Naive thymus-derived CD8-positive, alpha-beta T cell (primary cell): ENCODE measurements around the gene SYNE2. TPM values are rescaled to one million over a fixed set of nuclear protein-coding genes. Genes with fewer than 3 reads are reported as not detected.

ENCODE experiments used
- ATAC-seq, 2 donors: fragments of 150-1000 bp; cut with Tn5 transposase in 1 of 2; sonication (Bioruptor Pico), chemical (Tn5 transposase) in 1 of 2; 1 replicate in 1 of 2; 2 replicates in 1 of 2; pipeline ENCODE4 v1.10.0; 2021; ENCODE audit warnings: mild to moderate bottlenecking in 2 of 2, moderate library complexity in 2 of 2
- POLR2A ChIA-PET: fragments of 350-600 bp; sonication (Branson Sonifier 250); formaldehyde crosslinking; loops from one replicate; lab custom pipeline; 2021; ENCODE audit warnings: antibody characterized with exemption; lab: Charles Lee
- DNase-seq, 10 donors: peaks; one replicate each; pipeline versions ENCODE4 v3.0.0 to v3.0.0-alpha.2; 2020 to 2022
- H3K27ac Mint-ChIP-seq, 10 donors: one replicate each; pipeline ENCODE4 v1.8.0; 2020 to 2022; ENCODE audit warnings: mild to moderate bottlenecking in 10 of 10, mixed read lengths in 10 of 10, moderate library complexity in 4 of 10, inconsistent platforms in 1 of 10
- H3K27me3 Mint-ChIP-seq, 5 donors: one replicate each; pipeline ENCODE4 v1.8.0; 2021 to 2022; ENCODE audit warnings: mixed read lengths in 5 of 5
- H3K36me3 Mint-ChIP-seq, 3 donors: one replicate each; pipeline ENCODE4 v1.8.0; 2020 to 2022; ENCODE audit warnings: mixed read lengths in 3 of 3, mild to moderate bottlenecking in 2 of 3, inconsistent platforms in 1 of 3
- H3K4me1 Mint-ChIP-seq, 4 donors: one replicate each; pipeline ENCODE4 v1.8.0; 2021 to 2022; ENCODE audit warnings: mixed read lengths in 4 of 4
- H3K4me3 Mint-ChIP-seq, 10 donors: one replicate each; pipeline ENCODE4 v1.8.0; 2020 to 2022; ENCODE audit warnings: mild to moderate bottlenecking in 10 of 10, mixed read lengths in 10 of 10, moderate library complexity in 6 of 10, inconsistent platforms in 1 of 10
- H3K9me3 Mint-ChIP-seq, 9 donors: one replicate each; pipeline ENCODE4 v1.8.0; 2020 to 2022; ENCODE audit warnings: mixed read lengths in 9 of 9, mild to moderate bottlenecking in 3 of 9, inconsistent platforms in 1 of 9, moderate library complexity in 1 of 9
- polyA plus RNA-seq, 3 donors: library from polyadenylated mRNA; unstranded; fragments of 300-500 nt; fragmentation: Illumina TruSeq; gene quantifications; one replicate each; pipeline ENCODE4 v1.2.3, GENCODE V29; 2021
- total RNA-seq, 8 experiments: library from RNA in 2 of 8; stranded (reverse) in 2 of 8; gene quantifications; one replicate each; pipeline ENCODE4 v1.2.3 and lab custom pipeline; 2021 to 2026

Gene SYNE2
- total and polyA plus RNA-seq, 5 experiments from 2014 or later = 15.7 to 116 (median 25.9) TPM

DNA sequence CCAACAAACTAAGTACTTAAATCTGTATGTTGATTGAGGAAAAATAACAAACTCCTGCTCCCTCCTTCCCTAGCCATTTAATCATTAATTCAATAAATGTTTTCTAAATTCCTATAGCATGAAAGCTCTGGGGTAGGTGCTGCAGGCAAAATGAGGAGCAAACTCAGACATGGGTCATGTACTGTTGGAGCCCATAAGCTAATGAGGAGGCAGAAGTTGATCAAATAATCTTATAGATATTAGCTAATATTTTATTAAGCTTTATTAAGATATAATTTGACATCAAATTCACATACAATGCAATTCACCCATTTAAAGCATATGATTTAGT is 70.6 kb downstream of the SYNE2 start:
- H3K27ac Mint-ChIP-seq = peak overlapping the region in 4 of 10 donors; percentile 39 to 72 (median 60)
- no peak overlapping the region for H3K4me3 Mint-ChIP-seq
- POLR2A ChIA-PET = no interaction called here
- H3K4me1 Mint-ChIP-seq = peaks cover 0 to 12% (median 7%) of the 10 kb centered on the region in 4 donors
- H3K27me3 Mint-ChIP-seq = no peaks in the 10 kb centered on the region
- ATAC-seq (no peak), DNase-seq (no peak)
- peaks cover 0 to 5% (median 0%) of the 10 kb centered on the region in 9 donors for H3K9me3 Mint-ChIP-seq
- peaks cover 14 to 22% (median 17%) of the 10 kb centered on the region in 3 donors for H3K36me3 Mint-ChIP-seq

DNA sequence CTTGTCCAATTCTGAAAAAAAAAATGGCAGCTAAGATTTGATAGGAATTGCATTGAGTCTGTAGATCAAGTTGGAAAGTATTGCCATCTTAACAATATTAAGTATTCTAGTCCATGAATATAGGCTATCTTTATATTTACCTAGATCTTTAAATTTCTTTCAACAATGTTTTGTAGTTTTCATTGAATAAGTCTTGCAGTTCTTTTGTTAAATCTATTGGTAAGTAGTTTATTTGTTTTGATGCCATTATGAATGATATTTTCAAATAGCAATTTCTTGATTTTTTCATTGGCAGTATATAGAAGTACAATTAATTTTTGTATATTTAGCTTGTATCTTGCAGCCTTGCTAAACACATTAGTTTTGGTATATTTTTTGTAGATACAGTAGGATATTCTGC is 71.6 kb downstream of the SYNE2 start:
- Mint-ChIP-seq H3K36me3 (peaks cover 14 to 24% (median 15%) of the 10 kb centered on the region in 3 donors), H3K27me3 (no peaks in the 10 kb centered on the region), H3K27ac (no peak overlapping the region), H3K4me1 (peaks cover 0 to 12% (median 7%) of the 10 kb centered on the region in 4 donors), H3K9me3 (peaks cover 0 to 5% (median 0%) of the 10 kb centered on the region in 9 donors), H3K4me3 (no peak overlapping the region)
- POLR2A ChIA-PET = no interaction called here
- no peak for DNase-seq
- ATAC-seq = no peak

DNA sequence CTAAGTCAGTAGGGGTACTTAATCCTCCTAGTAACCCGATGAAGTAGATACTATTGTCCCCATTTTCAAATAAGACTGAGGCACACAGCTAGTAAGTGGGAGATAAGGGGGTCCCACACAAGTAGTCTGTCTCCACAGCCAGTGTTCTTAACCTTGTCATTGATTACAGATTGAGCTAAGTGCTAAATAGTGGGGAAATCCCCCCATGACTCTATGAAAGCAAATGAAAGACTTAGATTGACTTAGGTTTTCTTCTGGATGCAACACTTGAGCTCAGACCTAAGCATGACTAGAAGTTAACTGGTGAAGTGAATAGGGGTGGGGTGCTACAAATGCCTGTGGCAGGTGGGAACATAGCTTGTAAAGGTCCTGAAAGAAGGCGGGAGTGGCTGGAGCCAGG is 73.8 kb downstream of the SYNE2 start:
- ATAC-seq (no peak), DNase-seq (no peak)
- Mint-ChIP-seq H3K27ac (peak overlapping the region in 1 of 10 donors; percentile 3), H3K27me3 (no peaks in the 10 kb centered on the region), H3K4me3 (no peak overlapping the region), H3K4me1 (peaks cover 0 to 14% (median 7%) of the 10 kb centered on the region in 4 donors), H3K36me3 (peaks cover 14 to 35% (median 20%) of the 10 kb centered on the region in 3 donors), H3K9me3 (peaks cover 0 to 5% (median 0%) of the 10 kb centered on the region in 9 donors)
- POLR2A ChIA-PET = interaction anchor here (0.5 kb wide), 1 partner anchor 9 kb away, joined by 3 read pairs; no protein-coding TSS in a partner anchor

DNA sequence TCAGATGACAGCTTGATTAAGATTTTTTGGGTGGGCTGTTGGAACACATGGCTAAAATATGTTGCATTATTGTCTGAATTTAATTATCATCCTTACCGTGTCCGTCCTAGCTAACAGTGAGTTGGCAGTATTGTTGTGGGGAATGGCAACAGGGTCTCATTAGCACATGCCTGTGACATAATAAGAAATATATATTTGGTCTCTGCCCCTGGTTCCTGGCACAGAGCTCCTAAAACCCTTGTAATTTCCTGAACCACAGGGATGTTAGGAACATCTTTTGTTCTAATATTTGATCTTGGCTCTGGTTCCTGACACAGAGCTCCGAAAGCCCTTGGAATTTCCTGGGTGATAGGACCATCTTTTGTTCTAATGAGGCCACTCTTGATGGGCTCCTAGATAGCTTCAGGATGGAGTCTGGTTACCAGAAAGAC is 76.0 kb downstream of the SYNE2 start:
- POLR2A ChIA-PET = no interaction called here
- H3K27ac Mint-ChIP-seq = no peak overlapping the region
- no peak overlapping the region for H3K4me3 Mint-ChIP-seq
- H3K9me3 Mint-ChIP-seq = peaks cover 0 to 5% (median 0%) of the 10 kb centered on the region in 9 donors
- no peak for DNase-seq
- H3K27me3 Mint-ChIP-seq = no peaks in the 10 kb centered on the region
- no peak for ATAC-seq
- peaks cover 14 to 31% (median 14%) of the 10 kb centered on the region in 3 donors for H3K36me3 Mint-ChIP-seq
- peaks cover 9 to 16% (median 11%) of the 10 kb centered on the region in 4 donors for H3K4me1 Mint-ChIP-seq

DNA sequence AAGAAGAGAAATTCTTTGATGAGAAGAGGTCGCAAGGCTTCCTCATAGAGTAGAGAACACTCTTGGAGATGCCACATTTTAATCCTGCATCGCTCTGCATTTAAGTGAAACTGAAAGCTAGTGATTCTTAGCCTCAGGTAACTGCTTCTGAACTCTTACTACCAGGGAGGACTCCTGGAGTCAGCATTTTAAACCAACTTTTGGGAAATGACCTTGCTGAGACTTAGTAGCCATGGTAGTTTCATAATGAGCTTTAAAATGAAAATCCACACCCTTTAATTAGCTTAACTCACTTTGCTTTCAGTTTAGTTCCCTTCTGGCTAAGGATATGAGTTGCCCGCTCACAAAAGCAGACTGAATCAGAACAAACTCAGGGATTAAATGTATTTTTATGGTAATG is 80.3 kb downstream of the SYNE2 start:
- peaks cover under 1 to 13% (median 5%) of the 10 kb centered on the region in 3 donors for H3K36me3 Mint-ChIP-seq
- H3K27me3 Mint-ChIP-seq = no peaks in the 10 kb centered on the region
- peak overlapping the region in 5 of 10 donors; percentile 0 to 52 (median 37) for H3K27ac Mint-ChIP-seq
- H3K4me1 Mint-ChIP-seq = peaks cover 9 to 17% (median 14%) of the 10 kb centered on the region in 4 donors
- POLR2A ChIA-PET = interaction anchor here (0.6 kb wide), 1 partner anchor 1104 kb away, joined by 4 read pairs; no protein-coding TSS in a partner anchor
- no peak for DNase-seq
- ATAC-seq = no peak
- H3K4me3 Mint-ChIP-seq = peak overlapping the region in 5 of 10 donors; percentile 11 to 34 (median 20)
- no peaks in the 10 kb centered on the region for H3K9me3 Mint-ChIP-seq

DNA sequence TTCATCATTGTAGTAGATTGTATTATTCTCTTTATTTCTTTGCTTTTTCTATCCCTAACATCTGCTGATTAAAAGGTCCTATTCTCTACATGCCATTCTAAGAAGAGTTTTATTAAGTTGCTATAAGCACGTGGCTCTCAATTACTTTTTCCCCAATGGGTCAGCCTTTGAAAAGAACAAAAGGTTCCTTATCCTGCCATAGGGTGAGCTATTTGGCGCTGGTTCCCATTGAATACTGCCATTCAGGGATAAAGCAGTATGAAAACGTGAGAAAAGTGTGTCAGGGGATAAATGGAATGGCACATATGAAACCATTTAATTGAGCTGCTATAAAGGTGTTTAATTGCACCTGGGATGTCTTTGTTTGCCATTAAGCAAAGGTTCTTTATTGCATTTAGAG is 80.9 kb downstream of the SYNE2 start:
- H3K4me1 Mint-ChIP-seq = peaks cover 8 to 17% (median 14%) of the 10 kb centered on the region in 4 donors
- POLR2A ChIA-PET = no interaction called here
- H3K27ac Mint-ChIP-seq = peak overlapping the region in 1 of 10 donors; percentile 52
- no peak overlapping the region for H3K4me3 Mint-ChIP-seq
- no peaks in the 10 kb centered on the region for H3K27me3 Mint-ChIP-seq
- no peaks in the 10 kb centered on the region for H3K9me3 Mint-ChIP-seq
- no peak for DNase-seq
- H3K36me3 Mint-ChIP-seq = peaks cover 0 to 13% (median 5%) of the 10 kb centered on the region in 3 donors
- no peak for ATAC-seq

DNA sequence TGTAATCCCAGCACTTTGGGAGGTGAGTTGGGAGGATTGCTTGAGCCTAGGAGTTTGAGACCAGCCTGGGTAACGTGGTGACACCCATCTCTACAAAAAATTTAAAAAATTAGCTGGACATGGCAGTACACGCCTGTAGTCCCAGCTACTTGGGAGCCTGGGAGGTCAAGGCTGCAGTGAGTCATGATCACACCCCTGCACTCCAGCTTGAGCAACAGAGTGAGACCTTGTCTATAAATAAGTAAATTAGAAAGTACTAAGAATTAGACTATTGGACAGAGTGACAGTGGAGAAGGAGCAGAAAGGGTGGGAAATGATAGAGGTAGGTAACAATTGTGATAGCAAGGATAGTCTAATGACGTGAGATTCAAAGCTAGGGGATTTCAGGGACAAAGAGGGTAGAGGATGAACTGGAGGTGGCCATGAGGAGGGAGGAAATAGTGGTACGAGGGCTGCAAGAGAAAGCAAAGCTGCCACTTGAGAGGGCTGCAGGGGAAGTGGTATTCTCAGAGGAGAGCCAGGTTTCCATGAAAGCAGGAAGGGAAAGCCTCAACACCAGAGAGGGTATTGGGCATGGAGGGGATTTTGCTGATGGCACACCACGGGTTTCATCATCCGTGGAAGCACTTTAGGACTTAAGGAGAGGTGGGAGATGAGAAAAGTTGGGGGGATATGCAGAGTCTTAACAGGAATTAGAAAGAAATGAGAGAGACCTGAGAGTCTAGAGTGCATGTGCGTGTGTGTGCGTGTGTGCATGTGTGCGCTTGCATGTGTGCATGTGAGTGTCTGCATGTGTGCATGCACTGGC is 85.6 kb downstream of the SYNE2 start:
- H3K36me3 Mint-ChIP-seq = peaks cover 0 to 13% (median 11%) of the 10 kb centered on the region in 3 donors
- POLR2A ChIA-PET = interaction anchor here (0.8 to 4.8 kb wide), 3 partner anchors 80 to 85 kb away, joined by 3 to 30 read pairs (median 4); partner anchors contain the start of gene SYNE2
- no peaks in the 10 kb centered on the region for H3K27me3 Mint-ChIP-seq
- DNase-seq = peak in 4 of 10 donors; percentile 25 to 35 (median 26)
- peaks cover 12 to 38% (median 20%) of the 10 kb centered on the region in 4 donors for H3K4me1 Mint-ChIP-seq
- H3K9me3 Mint-ChIP-seq = no peaks in the 10 kb centered on the region
- no peak overlapping the region for H3K4me3 Mint-ChIP-seq
- H3K27ac Mint-ChIP-seq = no peak overlapping the region
- ATAC-seq = peak; percentile 41 to 72

DNA sequence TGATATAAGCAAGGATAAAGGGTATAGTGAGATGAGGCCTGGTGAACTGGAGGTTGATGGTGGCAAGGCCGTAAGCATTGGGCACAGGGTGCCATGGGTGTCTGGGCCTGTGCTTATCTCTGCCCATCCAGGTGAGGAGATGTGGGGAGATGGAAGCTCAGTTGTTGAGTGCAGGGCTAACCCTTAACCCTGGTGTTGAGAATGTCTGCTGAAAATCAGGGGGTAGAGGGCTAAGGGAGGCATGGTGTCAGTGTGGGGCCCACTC is 86.1 kb downstream of the SYNE2 start:
- no peak overlapping the region for H3K27ac Mint-ChIP-seq

DNA sequence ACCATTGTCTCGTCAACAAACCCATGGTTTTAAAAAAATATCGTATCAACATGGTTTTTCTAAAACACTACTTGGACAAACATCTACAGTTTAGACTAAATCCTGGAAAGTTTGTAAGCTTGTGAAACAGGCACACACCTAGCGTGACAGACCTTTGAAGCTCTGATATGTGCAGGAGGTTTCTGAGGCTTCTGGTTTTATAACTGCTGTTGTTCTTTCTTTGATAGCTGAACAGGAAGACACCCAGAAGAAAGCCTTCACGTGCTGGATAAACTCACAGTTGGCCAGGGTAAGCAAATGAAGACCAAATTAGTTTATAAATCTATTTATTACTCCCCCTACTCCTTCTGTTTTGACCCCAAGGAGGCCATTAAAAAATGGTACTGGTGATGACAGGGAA is 87.6 kb downstream of the SYNE2 start:
- H3K9me3 Mint-ChIP-seq = no peaks in the 10 kb centered on the region
- DNase-seq (peak in 6 of 10 donors; percentile 10 to 58 (median 26)), ATAC-seq (peak; percentile 81 to 87)
- no peaks in the 10 kb centered on the region for H3K27me3 Mint-ChIP-seq
- H3K36me3 Mint-ChIP-seq = peaks cover 0 to 15% (median 14%) of the 10 kb centered on the region in 3 donors
- POLR2A ChIA-PET = interaction anchor here (0.7 to 4.8 kb wide), 7 partner anchors 42 to 308 kb away, joined by 3 to 30 read pairs (median 6); partner anchors contain the start of genes SYNE2 and WDR89
- H3K4me3 Mint-ChIP-seq = peak overlapping the region; percentile 34 to 76 (median 69)
- H3K4me1 Mint-ChIP-seq = peaks cover 9 to 30% (median 16%) of the 10 kb centered on the region in 4 donors
- peak overlapping the region; percentile 77 to 94 (median 89) for H3K27ac Mint-ChIP-seq

More for the DNA sequence above, 86.1 kb downstream of the SYNE2 start:
- POLR2A ChIA-PET = interaction anchor here (0.7 to 4.8 kb wide), 3 partner anchors 75 to 85 kb away, joined by 3 to 30 read pairs (median 8); partner anchors contain the start of gene SYNE2
- no peaks in the 10 kb centered on the region for H3K27me3 Mint-ChIP-seq
- H3K9me3 Mint-ChIP-seq = no peaks in the 10 kb centered on the region
- DNase-seq (no peak), ATAC-seq (no peak)
- H3K4me3 Mint-ChIP-seq = no peak overlapping the region
- peaks cover 0 to 13% (median 11%) of the 10 kb centered on the region in 3 donors for H3K36me3 Mint-ChIP-seq
- H3K4me1 Mint-ChIP-seq = peaks cover 11 to 35% (median 20%) of the 10 kb centered on the region in 4 donors

DNA sequence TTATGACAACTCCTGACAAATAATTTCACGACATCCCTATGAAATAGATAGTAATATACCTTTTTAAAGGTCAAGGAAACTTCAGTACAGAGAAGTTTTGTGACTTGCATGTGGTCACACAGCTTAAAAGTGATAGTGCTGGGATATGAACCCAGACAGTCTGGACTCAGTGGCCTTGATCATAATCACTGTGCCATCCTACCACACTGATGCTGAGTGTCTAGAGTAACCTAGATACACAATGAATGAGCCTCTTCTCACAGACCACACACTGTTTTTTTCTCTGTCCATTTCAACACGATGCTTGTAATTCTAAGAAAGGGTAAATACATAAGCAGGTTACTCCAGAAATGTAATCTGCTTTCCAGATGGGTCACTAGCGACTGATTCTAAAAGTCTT is 88.2 kb downstream of the SYNE2 start:
- peak in 1 of 2 donors; percentile 38 for ATAC-seq
- POLR2A ChIA-PET = interaction anchor here (1.1 to 4.8 kb wide), 4 partner anchors 75 to 299 kb away, joined by 5 to 30 read pairs (median 8); partner anchors contain the start of genes SYNE2 and WDR89
- Mint-ChIP-seq H3K4me1 (peaks cover 9 to 30% (median 16%) of the 10 kb centered on the region in 4 donors), H3K27ac (peak overlapping the region in 9 of 10 donors; percentile 56 to 94 (median 89)), H3K36me3 (peaks cover 0 to 17% (median 15%) of the 10 kb centered on the region in 3 donors), H3K27me3 (no peaks in the 10 kb centered on the region), H3K4me3 (peak overlapping the region in 2 of 10 donors; percentile 19 to 46), H3K9me3 (no peaks in the 10 kb centered on the region)
- no peak for DNase-seq

DNA sequence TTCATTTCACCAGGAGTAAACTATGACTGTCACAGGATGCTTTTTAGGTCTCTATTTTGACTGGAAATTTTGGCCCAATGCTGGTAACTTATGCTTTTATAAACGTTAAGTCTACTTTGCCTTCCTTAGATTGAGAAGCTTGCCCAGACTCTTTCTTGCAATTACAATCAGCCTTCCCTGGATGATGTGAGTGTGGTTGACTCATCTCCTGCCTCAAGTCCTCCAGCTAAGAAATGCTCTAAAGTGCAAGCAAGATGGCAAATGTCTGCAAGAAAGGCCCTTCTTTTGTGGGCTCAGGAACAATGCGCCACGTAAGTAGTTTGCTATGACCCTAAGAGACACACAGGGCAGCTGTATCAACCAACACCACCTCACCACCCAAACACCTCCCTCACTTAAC is 96.9 kb downstream of the SYNE2 start:
- POLR2A ChIA-PET = no interaction called here
- Mint-ChIP-seq H3K36me3 (peaks cover 5 to 56% (median 35%) of the 10 kb centered on the region in 3 donors), H3K27ac (peak overlapping the region in 1 of 10 donors; percentile 14)

DNA sequence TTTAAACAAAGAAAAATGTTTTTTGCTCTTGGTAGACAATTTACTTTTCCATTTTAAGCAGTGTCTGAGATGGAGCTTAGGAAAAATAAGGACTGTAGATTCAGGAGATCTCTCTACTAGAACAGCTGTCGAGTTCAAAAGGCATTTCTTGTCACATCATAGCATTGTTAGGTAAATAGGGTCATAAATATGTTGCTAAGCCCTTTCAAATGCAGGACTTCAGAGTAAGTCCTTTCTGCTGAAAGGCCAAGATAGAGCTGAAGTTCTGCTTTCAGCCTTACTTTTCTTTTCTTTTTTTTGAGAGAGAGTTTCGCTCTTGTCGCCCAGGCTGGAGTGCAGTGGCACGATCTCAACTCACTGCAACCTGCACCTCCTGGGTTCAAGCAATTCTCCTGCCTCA is 98.2 kb downstream of the SYNE2 start:
- Mint-ChIP-seq H3K36me3 (peaks cover 5 to 58% (median 37%) of the 10 kb centered on the region in 3 donors), H3K4me1 (peaks cover 0 to 4% (median 3%) of the 10 kb centered on the region in 4 donors), H3K4me3 (no peak overlapping the region)

More for the DNA sequence above, 96.9 kb downstream of the SYNE2 start:
- ATAC-seq (no peak), DNase-seq (no peak)
- Mint-ChIP-seq H3K4me1 (peaks cover 0 to 4% (median 3%) of the 10 kb centered on the region in 4 donors), H3K27me3 (no peaks in the 10 kb centered on the region), H3K9me3 (no peaks in the 10 kb centered on the region), H3K4me3 (no peak overlapping the region)

More for the DNA sequence above, 98.2 kb downstream of the SYNE2 start:
- ATAC-seq (no peak), DNase-seq (no peak)
- Mint-ChIP-seq H3K27me3 (no peaks in the 10 kb centered on the region), H3K27ac (no peak overlapping the region), H3K9me3 (no peaks in the 10 kb centered on the region)
- POLR2A ChIA-PET = interaction anchor here (0.6 kb wide), 1 partner anchor 90 kb away, joined by 4 read pairs; no protein-coding TSS in a partner anchor
